SK-N-SH (cell line): ENCODE measurements around the gene FNDC1. TPM values are rescaled to one million over a fixed set of nuclear protein-coding genes. Genes with fewer than 3 reads are reported as not detected.

Source experiments
- CTCF ChIA-PET: fragments of 300-600, 350-600 bp; formaldehyde crosslinking; extraction: SDS; loops from one replicate; lab custom pipeline; 2021; lab: Yijun Ruan, JAX
- POLR2A ChIA-PET: fragments of 350-600 bp; sonication (Branson Sonifier 250); formaldehyde crosslinking; extraction: SDS; loops from one replicate; lab custom pipeline; 2020; ENCODE audit warnings: antibody characterized with exemption, inconsistent platforms; lab: Yijun Ruan, JAX
- DNase-seq: peaks from one replicate; pipeline ENCODE4 v3.0.0; 2012
- H2AFZ ChIP-seq: fragments of 200-600 bp; sonication (generic); 2 replicates; pipeline ENCODE4 v1.8.1; 2016; ENCODE audit warnings: antibody characterized with exemption, mild to moderate bottlenecking, low read depth
- H3F3A ChIP-seq: fragments of 200-600 bp; sonication (generic); replicated peaks from 2 replicates; pipeline ENCODE3; 2016; ENCODE audit warnings: antibody characterized with exemption, mild to moderate bottlenecking; ENCODE audit not compliant: insufficient read depth
- H3K27ac ChIP-seq, 2 experiments: fragments of 200-500 bp in 1 of 2; fragments of 200-600 bp in 1 of 2; sonication (Bioruptor generic) in 1 of 2; sonication (generic), shearing (Covaris generic) in 1 of 2; 2 replicates each; pipeline versions ENCODE4 v1.5.1 to v1.6.1; 2014 to 2016; ENCODE audit warnings: low read depth in 2 of 2, inconsistent platforms in 1 of 2, low read length in 1 of 2, mild to moderate bottlenecking in 1 of 2, mixed read lengths in 1 of 2
- H3K27me3 ChIP-seq: fragments of 200-600 bp; sonication (generic), shearing (Covaris generic); 2 replicates; pipeline ENCODE4 v1.6.1; 2016; ENCODE audit warnings: mixed run types; ENCODE audit not compliant: insufficient read depth
- H3K36me3 ChIP-seq, 2 experiments: fragments of 200-500 bp in 1 of 2; fragments of 200-600 bp in 1 of 2; sonication (Bioruptor generic) in 1 of 2; sonication (generic) in 1 of 2; replicated peaks in 1 of 2; 2 replicates each; pipeline versions ENCODE3 to v1.5.1; 2014 to 2016; ENCODE audit warnings: low read length in 1 of 2, mild to moderate bottlenecking in 1 of 2; ENCODE audit not compliant: insufficient read depth in 2 of 2, control insufficient read depth in 1 of 2
- H3K4me1 ChIP-seq, 2 experiments: fragments of 200-500 bp in 1 of 2; fragments of 200-600 bp in 1 of 2; sonication (Bioruptor generic) in 1 of 2; sonication (generic), shearing (Covaris generic) in 1 of 2; 2 replicates each; pipeline versions ENCODE4 v1.5.1 to v1.6.1; 2014 to 2016; ENCODE audit warnings: low read depth in 1 of 2, low read length in 1 of 2, mixed run types in 1 of 2; ENCODE audit not compliant: insufficient read depth in 2 of 2, control insufficient read depth in 1 of 2
- H3K4me2 ChIP-seq: fragments of 200-600 bp; sonication (generic), shearing (Covaris generic); 2 replicates; pipeline ENCODE4 v1.6.1; 2017; ENCODE audit warnings: mixed run types
- H3K4me3 ChIP-seq, 2 experiments: fragments of 200-500 bp in 1 of 2; fragments of 200-600 bp in 1 of 2; sonication (Bioruptor generic) in 1 of 2; sonication (generic), shearing (Covaris generic) in 1 of 2; 2 replicates each; pipeline versions ENCODE4 v1.5.1 to v1.8.1; 2014 to 2016; ENCODE audit warnings: low read depth in 2 of 2, inconsistent platforms in 1 of 2, low read length in 1 of 2, mild to moderate bottlenecking in 1 of 2, mixed read lengths in 1 of 2, moderate library complexity in 1 of 2
- H3K79me2 ChIP-seq: fragments of 200-600 bp; sonication (generic); 2 replicates; pipeline ENCODE4 v1.8.1; 2017; ENCODE audit warnings: mild to moderate bottlenecking; ENCODE audit not compliant: insufficient read depth
- H3K9ac ChIP-seq: fragments of 200-600 bp; sonication (generic); 2 replicates; pipeline ENCODE4 v1.6.1; 2017; ENCODE audit warnings: mixed run types
- H3K9me2 ChIP-seq: fragments of 200-600 bp; sonication (generic); 2 replicates; pipeline ENCODE4 v1.6.1; 2017; ENCODE audit warnings: mixed run types
- H3K9me3 ChIP-seq: fragments of 200-600 bp; sonication (generic); 2 replicates; pipeline ENCODE4 v1.6.1; 2017; ENCODE audit warnings: mixed run types, mild to moderate bottlenecking, moderate library complexity
- H4K20me1 ChIP-seq: fragments of 200-600 bp; sonication (generic); 2 replicates; pipeline ENCODE4 v1.6.1; 2017; ENCODE audit warnings: mild to moderate bottlenecking, mixed run types; ENCODE audit not compliant: insufficient read depth
- CHD2 ChIP-seq: fragments of 150-350 bp; IDR thresholded peaks from 2 replicates; pipeline ENCODE4 v1.6.1; 2018; ENCODE audit warnings: low read length; ENCODE audit not compliant: partially characterized antibody
- EZH2phosphoT487 ChIP-seq: fragments of 200-600 bp; sonication (generic); IDR thresholded peaks from 2 replicates; pipeline ENCODE4 v1.6.1; 2017; ENCODE audit warnings: low read depth, mixed run types, mild to moderate bottlenecking, antibody characterized with exemption, moderate library complexity, borderline replicate concordance
- FOSL2 ChIP-seq: IDR thresholded peaks from 2 replicates; pipeline ENCODE4 v1.4.0; 2012; ENCODE audit warnings: low read depth, mild to moderate bottlenecking, moderate library complexity, borderline replicate concordance
- FOXM1 ChIP-seq: IDR thresholded peaks from 2 replicates; pipeline ENCODE4 v1.4.0; 2012; ENCODE audit warnings: low read depth, mild to moderate bottlenecking
- GABPA ChIP-seq: IDR thresholded peaks from 2 replicates; pipeline ENCODE4 v1.4.0; 2012; ENCODE audit warnings: low read depth, mild to moderate bottlenecking
- GATA2 ChIP-seq: sonication (generic); formaldehyde crosslinking; IDR thresholded peaks from 2 replicates; pipeline ENCODE4 v1.5.0; 2020; ENCODE audit warnings: mild to moderate bottlenecking, missing genetic modification reagents
- JUND ChIP-seq: IDR thresholded peaks from 2 replicates; pipeline ENCODE4 v1.4.0; 2012
- MEF2A ChIP-seq: IDR thresholded peaks from 2 replicates; pipeline ENCODE4 v1.4.0; 2012; ENCODE audit warnings: low read depth, borderline replicate concordance
- NFIC ChIP-seq: IDR thresholded peaks from 2 replicates; pipeline ENCODE4 v1.4.0; 2012; ENCODE audit warnings: borderline replicate concordance
- NRF1 ChIP-seq: IDR thresholded peaks from 2 replicates; pipeline ENCODE4 v1.6.1; 2012; ENCODE audit warnings: low read depth, mild to moderate bottlenecking, low read length
- PBX3 ChIP-seq: IDR thresholded peaks from 2 replicates; pipeline ENCODE4; 2012
- RAD21 ChIP-seq: IDR thresholded peaks from 2 replicates; pipeline ENCODE4 v1.6.1; 2012; ENCODE audit warnings: mild to moderate bottlenecking, low read length
- RCOR1 ChIP-seq: fragments of 150-350 bp; IDR thresholded peaks from 2 replicates; pipeline ENCODE4 v1.6.1; 2017; ENCODE audit warnings: antibody characterized with exemption, low read length
- RFX5 ChIP-seq: IDR thresholded peaks from 2 replicates; pipeline ENCODE4 v1.6.1; 2012; ENCODE audit warnings: mild to moderate bottlenecking, improper control_type of control experiment, low read length
- RXRA ChIP-seq: IDR thresholded peaks from 2 replicates; pipeline ENCODE4 v1.4.0; 2012; ENCODE audit warnings: low read depth, mild to moderate bottlenecking, borderline replicate concordance
- SIN3A ChIP-seq: IDR thresholded peaks from 2 replicates; pipeline ENCODE4 v1.6.1; 2012; ENCODE audit warnings: low read depth, mild to moderate bottlenecking, low read length, moderate library complexity, borderline replicate concordance
- SMC3 ChIP-seq: IDR thresholded peaks from 2 replicates; pipeline ENCODE4 v1.6.1; 2012; ENCODE audit warnings: low read depth, low read length, improper control_type of control experiment
- TAF1 ChIP-seq: IDR thresholded peaks from 2 replicates; pipeline ENCODE4 v1.6.1; 2012; ENCODE audit warnings: low read depth, mild to moderate bottlenecking, low read length, moderate library complexity, borderline replicate concordance
- TCF12 ChIP-seq: IDR thresholded peaks from 2 replicates; pipeline ENCODE4 v1.4.0; 2012
- TEAD4 ChIP-seq: IDR thresholded peaks from 2 replicates; pipeline ENCODE4 v1.4.0; 2012; ENCODE audit warnings: mild to moderate bottlenecking, borderline replicate concordance; ENCODE audit not compliant: insufficient read depth
- USF1 ChIP-seq: IDR thresholded peaks from 2 replicates; pipeline ENCODE4 v1.4.0; 2012; ENCODE audit warnings: low read depth, borderline replicate concordance
- USF2 ChIP-seq: fragments of 150-350 bp; IDR thresholded peaks from 2 replicates; pipeline ENCODE4 v1.6.1; 2017; ENCODE audit warnings: antibody characterized with exemption, low read length, low read depth, borderline replicate concordance
- YY1 ChIP-seq: IDR thresholded peaks from 2 replicates; pipeline ENCODE4 v1.4.0; 2012; ENCODE audit warnings: low read depth, mild to moderate bottlenecking
- WGBS: methylation state at CpG from one replicate; pipeline ENCODE4 v1.1.6; 2017; ENCODE audit warnings: low lambda C conversion rate; 5-methylcytosine and 5-hydroxymethylcytosine counted together
- polyA plus RNA-seq, 3 experiments: library from polyadenylated mRNA; depleted of rRNA; stranded (reverse); fragments of >200 nt; gene quantifications; 2 replicates each; pipeline ENCODE4 v1.2.3, GENCODE V29; 2012

FNDC1 gene
- polyA plus RNA-seq, 1 of the 3 experiments (the other 2 are of a cell fraction), result not detected

- no peaks in the 10 kb centered on the region for H3K36me3 ChIP-seq
- no peak overlapping the region for H3K27ac ChIP-seq
- H3K9ac ChIP-seq, result no peak overlapping the region
- H3F3A ChIP-seq, result no peaks in the 10 kb centered on the region
- ChIA-PET POLR2A (no interaction called here), CTCF (interaction anchor here (1.3 to 5.9 kb wide), 3 partner anchors 8 to 203 kb away, joined by 4 to 41 read pairs (median 4); no protein-coding TSS in a partner anchor)
- TF ChIP-seq RXRA (no peak), USF2 (no peak), PBX3 (no peak), FOXM1 (no peak), RCOR1 (no peak), NFIC (no peak), RFX5 (no peak), GABPA (no peak)
- no peaks in the 10 kb centered on the region for H3K27me3 ChIP-seq
- H4K20me1 ChIP-seq, result no peaks in the 10 kb centered on the region
- no peaks in the 10 kb centered on the region for H3K9me2 ChIP-seq
- H3K79me2 ChIP-seq, result no peaks in the 10 kb centered on the region
- no peaks in the 10 kb centered on the region for H3K9me3 ChIP-seq
- no peak for DNase-seq
- no peaks in the 10 kb centered on the region for H3K4me1 ChIP-seq
- no peak overlapping the region for H2AFZ ChIP-seq
- no peak overlapping the region for H3K4me2 ChIP-seq
- H3K4me3 ChIP-seq, result no peak overlapping the region
- 24% methylated on average over 4 of the region's 4 CpGs for WGBS
These were observed 91.0 kb downstream of the FNDC1 start for GRCh38 chr6:159260208-159260607.

- ChIA-PET POLR2A (no interaction called here), CTCF (interaction anchor here (0.9 to 5.9 kb wide), 3 partner anchors 9 to 393 kb away, joined by 3 to 41 read pairs (median 5); no protein-coding TSS in a partner anchor)
- H3K79me2 ChIP-seq, result no peaks in the 10 kb centered on the region
- no peaks in the 10 kb centered on the region for H4K20me1 ChIP-seq
- no peak overlapping the region for H2AFZ ChIP-seq
- DNase-seq, result no peak
- no peaks in the 10 kb centered on the region for H3K36me3 ChIP-seq
- H3F3A ChIP-seq, result no peaks in the 10 kb centered on the region
- no peaks in the 10 kb centered on the region for H3K9me2 ChIP-seq
- H3K4me3 ChIP-seq, result no peak overlapping the region
- H3K4me2 ChIP-seq, result no peak overlapping the region
- no peaks in the 10 kb centered on the region for H3K27me3 ChIP-seq
- H3K9ac ChIP-seq, result no peak overlapping the region
- no peak overlapping the region for H3K27ac ChIP-seq
- no peaks in the 10 kb centered on the region for H3K4me1 ChIP-seq
- no peaks in the 10 kb centered on the region for H3K9me3 ChIP-seq
- TF ChIP-seq CHD2, result no peak
- TF ChIP-seq PBX3, result no peak
- TF ChIP-seq USF1, result no peak
- no peak for TF ChIP-seq JUND
- no peak for TF ChIP-seq SIN3A
- TF ChIP-seq TAF1, result no peak
- no peak for TF ChIP-seq TEAD4
- no peak for TF ChIP-seq FOSL2
- no peak for TF ChIP-seq TCF12
- no peak for TF ChIP-seq NRF1
- TF ChIP-seq SMC3, result no peak
- TF ChIP-seq EZH2phosphoT487, result no peak
- no peak for TF ChIP-seq GABPA
- TF ChIP-seq GATA2 (CRISPR knock-in tag), result no peak
- TF ChIP-seq YY1, result no peak
- TF ChIP-seq RAD21, result no peak
- TF ChIP-seq MEF2A, result no peak
- TF ChIP-seq, all 33 proteins: peak for 0
These were observed 92.8 kb downstream of the FNDC1 start for GRCh38 chr6:159261995-159262394.
